ENCODE data around the gene MARCHF3.
"Not testable (repeated sequence)": the region's sequence is repeated elsewhere in the genome, so short reads cannot be mapped to it uniquely, and the experiment has no call there.

Gene MARCHF3

GRCh38 chr5:126959188-126959587 is 71.2 kb downstream of the MARCHF3 start:
- Mint-ChIP-seq H3K4me1 (ENCODE audit: low read depth) (no peaks in the 10 kb centered on the region), H3K27me3 (ENCODE audit: low read depth) (peaks cover 5% of the 10 kb centered on the region)

GRCh38 chr5:126956991-126957390 is 73.4 kb downstream of the MARCHF3 start:
- Mint-ChIP-seq H3K27ac (no peak overlapping the region), H3K27me3 (ENCODE audit: low read depth) (peaks cover 5% of the 10 kb centered on the region), H3K4me1 (ENCODE audit: low read depth) (no peaks in the 10 kb centered on the region)

More at GRCh38 chr5:126959188-126959587, 71.2 kb downstream of the MARCHF3 start:
- no peaks in the 10 kb centered on the region for H3K9me3 Mint-ChIP-seq
- H3K4me3 Mint-ChIP-seq, result no peak overlapping the region
- no peaks in the 10 kb centered on the region for H3K36me3 Mint-ChIP-seq (ENCODE audit: low read depth)
- DNase-seq (ENCODE audit: low spot score), result no peak
- H3K27ac Mint-ChIP-seq, result no peak overlapping the region

GRCh38 chr5:126954981-126955380 is 75.4 kb downstream of the MARCHF3 start:
- Mint-ChIP-seq H3K9me3 (no peaks in the 10 kb centered on the region), H3K4me3 (no peak overlapping the region), H3K27ac (no peak overlapping the region), H3K27me3 (ENCODE audit: low read depth) (peaks cover 5% of the 10 kb centered on the region), H3K4me1 (ENCODE audit: low read depth) (no peaks in the 10 kb centered on the region), H3K36me3 (ENCODE audit: low read depth) (no peaks in the 10 kb centered on the region)
- DNase-seq (ENCODE audit: low spot score), result no peak

More at GRCh38 chr5:126956991-126957390, 73.4 kb downstream of the MARCHF3 start:
- no peaks in the 10 kb centered on the region for H3K9me3 Mint-ChIP-seq
- no peak overlapping the region for H3K4me3 Mint-ChIP-seq
- no peak for DNase-seq (ENCODE audit: low spot score)
- no peaks in the 10 kb centered on the region for H3K36me3 Mint-ChIP-seq (ENCODE audit: low read depth)

GRCh38 chr5:126953640-126954039 is 76.7 kb downstream of the MARCHF3 start:
- DNase-seq (ENCODE audit: low spot score), result no peak
- no peaks in the 10 kb centered on the region for H3K36me3 Mint-ChIP-seq (ENCODE audit: low read depth)
- H3K27ac Mint-ChIP-seq, result no peak overlapping the region
- no peaks in the 10 kb centered on the region for H3K9me3 Mint-ChIP-seq
- no peak overlapping the region for H3K4me3 Mint-ChIP-seq
- H3K27me3 Mint-ChIP-seq (ENCODE audit: low read depth), result peaks cover 3% of the 10 kb centered on the region
- no peaks in the 10 kb centered on the region for H3K4me1 Mint-ChIP-seq (ENCODE audit: low read depth)

GRCh38 chr5:126949475-126949874 is 80.9 kb downstream of the MARCHF3 start:
- no peak for DNase-seq (ENCODE audit: low spot score)
- Mint-ChIP-seq H3K4me3 (no peak overlapping the region), H3K9me3 (no peaks in the 10 kb centered on the region), H3K27me3 (ENCODE audit: low read depth) (no peaks in the 10 kb centered on the region), H3K36me3 (ENCODE audit: low read depth) (no peaks in the 10 kb centered on the region), H3K4me1 (ENCODE audit: low read depth) (no peaks in the 10 kb centered on the region), H3K27ac (no peak overlapping the region)

GRCh38 chr5:126948453-126948852 is 81.9 kb downstream of the MARCHF3 start:
- Mint-ChIP-seq H3K4me1 (ENCODE audit: low read depth) (no peaks in the 10 kb centered on the region), H3K9me3 (no peaks in the 10 kb centered on the region), H3K27me3 (ENCODE audit: low read depth) (no peaks in the 10 kb centered on the region), H3K4me3 (no peak overlapping the region), H3K27ac (no peak overlapping the region), H3K36me3 (ENCODE audit: low read depth) (no peaks in the 10 kb centered on the region)
- DNase-seq (ENCODE audit: low spot score), result no peak

GRCh38 chr5:126948011-126948355 is 82.4 kb downstream of the MARCHF3 start:
- Mint-ChIP-seq H3K9me3 (no peaks in the 10 kb centered on the region), H3K27ac (no peak overlapping the region), H3K27me3 (ENCODE audit: low read depth) (no peaks in the 10 kb centered on the region), H3K4me1 (ENCODE audit: low read depth) (no peaks in the 10 kb centered on the region), H3K4me3 (no peak overlapping the region), H3K36me3 (ENCODE audit: low read depth) (no peaks in the 10 kb centered on the region)
- DNase-seq (ENCODE audit: low spot score), result no peak

GRCh38 chr5:126947146-126948010 is 83.0 kb downstream of the MARCHF3 start:
- Mint-ChIP-seq H3K36me3 (ENCODE audit: low read depth) (no peaks in the 10 kb centered on the region), H3K27me3 (ENCODE audit: low read depth) (no peaks in the 10 kb centered on the region), H3K4me1 (ENCODE audit: low read depth) (no peaks in the 10 kb centered on the region), H3K4me3 (no peak overlapping the region), H3K27ac (no peak overlapping the region), H3K9me3 (no peaks in the 10 kb centered on the region)
- no peak for DNase-seq (ENCODE audit: low spot score)

- H3K36me3 Mint-ChIP-seq (ENCODE audit: low read depth); H3K4me3 Mint-ChIP-seq; H3K9me3 Mint-ChIP-seq; H3K4me1 Mint-ChIP-seq (ENCODE audit: low read depth); H3K27ac Mint-ChIP-seq; DNase-seq (ENCODE audit: low spot score); H3K27me3 Mint-ChIP-seq (ENCODE audit: low read depth): not testable (repeated sequence)
These were observed 87.5 kb downstream of the MARCHF3 start for GRCh38 chr5:126942908-126943307.

GRCh38 chr5:126941403-126941802 is 89.0 kb downstream of the MARCHF3 start:
- no peaks in the 10 kb centered on the region for H3K4me1 Mint-ChIP-seq (ENCODE audit: low read depth)
- no peaks in the 10 kb centered on the region for H3K27me3 Mint-ChIP-seq (ENCODE audit: low read depth)
- no peak overlapping the region for H3K27ac Mint-ChIP-seq
- H3K9me3 Mint-ChIP-seq, result no peaks in the 10 kb centered on the region
- no peak for DNase-seq (ENCODE audit: low spot score)
- no peak overlapping the region for H3K4me3 Mint-ChIP-seq
- no peaks in the 10 kb centered on the region for H3K36me3 Mint-ChIP-seq (ENCODE audit: low read depth)

GRCh38 chr5:126939887-126940286 is 90.5 kb downstream of the MARCHF3 start:
- H3K4me1 Mint-ChIP-seq (ENCODE audit: low read depth), result no peaks in the 10 kb centered on the region
- DNase-seq (ENCODE audit: low spot score), result no peak
- no peaks in the 10 kb centered on the region for H3K9me3 Mint-ChIP-seq
- no peak overlapping the region for H3K27ac Mint-ChIP-seq
- H3K4me3 Mint-ChIP-seq, result no peak overlapping the region
- H3K27me3 Mint-ChIP-seq (ENCODE audit: low read depth), result no peaks in the 10 kb centered on the region
- H3K36me3 Mint-ChIP-seq (ENCODE audit: low read depth), result no peaks in the 10 kb centered on the region

- H3K4me1 Mint-ChIP-seq (ENCODE audit: low read depth), result no peaks in the 10 kb centered on the region
- no peak for DNase-seq (ENCODE audit: low spot score)
- H3K27ac Mint-ChIP-seq, result no peak overlapping the region
- no peak overlapping the region for H3K4me3 Mint-ChIP-seq
- no peaks in the 10 kb centered on the region for H3K27me3 Mint-ChIP-seq (ENCODE audit: low read depth)
- H3K36me3 Mint-ChIP-seq (ENCODE audit: low read depth), result no peaks in the 10 kb centered on the region
- H3K9me3 Mint-ChIP-seq, result no peaks in the 10 kb centered on the region
These were observed 91.9 kb downstream of the MARCHF3 start for GRCh38 chr5:126938466-126938865.

GRCh38 chr5:126937771-126938170 is 92.6 kb downstream of the MARCHF3 start:
- no peaks in the 10 kb centered on the region for H3K36me3 Mint-ChIP-seq (ENCODE audit: low read depth)
- H3K27ac Mint-ChIP-seq, result no peak overlapping the region
- H3K4me3 Mint-ChIP-seq, result no peak overlapping the region
- H3K27me3 Mint-ChIP-seq (ENCODE audit: low read depth), result no peaks in the 10 kb centered on the region
- DNase-seq (ENCODE audit: low spot score), result no peak
- H3K9me3 Mint-ChIP-seq, result no peaks in the 10 kb centered on the region
- H3K4me1 Mint-ChIP-seq (ENCODE audit: low read depth), result no peaks in the 10 kb centered on the region

GRCh38 chr5:126936775-126937418 is 93.5 kb downstream of the MARCHF3 start:
- H3K27ac Mint-ChIP-seq, result no peak overlapping the region

More at GRCh38 chr5:126936775-126937418, 93.5 kb downstream of the MARCHF3 start:
- no peaks in the 10 kb centered on the region for H3K27me3 Mint-ChIP-seq (ENCODE audit: low read depth)
- DNase-seq (ENCODE audit: low spot score), result no peak
- H3K4me3 Mint-ChIP-seq, result no peak overlapping the region
- peaks cover 1% of the 10 kb centered on the region for H3K4me1 Mint-ChIP-seq (ENCODE audit: low read depth)
- no peaks in the 10 kb centered on the region for H3K9me3 Mint-ChIP-seq
- H3K36me3 Mint-ChIP-seq (ENCODE audit: low read depth), result no peaks in the 10 kb centered on the region
